Amniotic epithelial cell (primary cell): Measurements from ENCODE around the gene CENPX.

Experiments
- DNase-seq: peaks from one replicate; pipeline ENCODE4 v3.0.0-alpha.2; 2010; ENCODE audit warnings: low read depth

CENPX gene

GRCh38 chr17:82039695-82040299 lies 17.1 kb upstream of the CENPX start:
- no peak for DNase-seq

- peak; percentile 87 for DNase-seq
Observed at GRCh38 chr17:82038796-82039409, 16.2 kb upstream of the CENPX start.

DNA sequence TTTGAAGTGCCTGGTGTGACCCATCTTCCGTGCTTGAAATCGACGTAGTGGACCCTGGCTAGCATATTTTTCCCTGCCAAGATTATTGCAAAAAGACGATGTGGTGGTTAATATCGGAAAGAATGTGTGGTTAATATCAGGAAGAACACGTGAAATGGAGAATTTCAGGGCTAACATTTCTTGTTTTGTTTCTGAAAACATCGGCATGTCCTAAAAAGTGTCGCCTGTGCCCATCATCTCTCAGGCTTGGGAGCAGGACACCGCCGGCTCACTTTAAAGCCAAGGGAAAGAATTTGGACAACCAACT lies 15.2 kb upstream of the CENPX start:
- DNase-seq, result no peak

GRCh38 chr17:82037092-82037888 lies 14.6 kb upstream of the CENPX start, which contains the start of gene DCXR:
TSS of gene DCXR (minus strand) at chr17:82037697. CDS start at chr17:82037682, 15 bp downstream.
- DNase-seq, result peak; percentile 92

GRCh38 chr17:82036634-82037091 lies 14.0 kb upstream of the CENPX start:
- DNase-seq, result no peak

GRCh38 chr17:82035956-82036633 lies 13.4 kb upstream of the CENPX start:
- DNase-seq, result no peak

- no peak for DNase-seq
Observed at GRCh38 chr17:82035488-82035887, 12.8 kb upstream of the CENPX start.

DNA sequence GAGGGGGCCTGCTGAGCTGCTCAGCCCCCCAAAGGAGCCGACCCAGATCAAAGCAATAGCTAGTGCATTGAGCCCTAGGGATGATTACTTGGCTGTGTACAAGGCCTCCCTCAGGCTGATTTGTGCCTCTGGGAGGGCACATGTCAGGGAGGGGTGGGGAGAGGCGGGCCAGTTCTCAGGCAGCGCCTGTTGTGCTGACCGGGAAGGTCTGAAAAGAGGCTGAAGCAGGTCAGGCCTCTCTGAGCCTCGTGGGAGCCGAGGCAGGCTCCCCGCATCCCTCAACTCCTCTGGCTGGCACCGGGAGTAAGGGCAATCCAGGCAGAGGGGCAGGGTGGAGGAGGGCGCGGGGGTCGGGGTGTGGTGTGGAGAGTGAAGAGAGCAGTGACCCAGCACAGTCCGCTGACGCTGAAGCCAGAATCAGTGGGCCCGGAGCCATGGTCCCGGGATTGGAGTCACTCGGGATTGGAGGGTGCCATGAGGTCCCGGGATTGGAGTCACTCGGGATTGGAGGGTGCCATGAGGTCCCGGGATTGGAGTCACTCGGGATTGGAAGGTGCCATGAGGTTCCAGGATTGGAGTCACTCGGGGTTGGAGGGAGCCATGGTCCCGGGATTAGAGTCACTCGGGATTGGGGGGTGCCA lies 11.8 kb upstream of the CENPX start:
- no peak for DNase-seq

- DNase-seq, result no peak
Observed at GRCh38 chr17:82033359-82034085, 10.8 kb upstream of the CENPX start.

DNA sequence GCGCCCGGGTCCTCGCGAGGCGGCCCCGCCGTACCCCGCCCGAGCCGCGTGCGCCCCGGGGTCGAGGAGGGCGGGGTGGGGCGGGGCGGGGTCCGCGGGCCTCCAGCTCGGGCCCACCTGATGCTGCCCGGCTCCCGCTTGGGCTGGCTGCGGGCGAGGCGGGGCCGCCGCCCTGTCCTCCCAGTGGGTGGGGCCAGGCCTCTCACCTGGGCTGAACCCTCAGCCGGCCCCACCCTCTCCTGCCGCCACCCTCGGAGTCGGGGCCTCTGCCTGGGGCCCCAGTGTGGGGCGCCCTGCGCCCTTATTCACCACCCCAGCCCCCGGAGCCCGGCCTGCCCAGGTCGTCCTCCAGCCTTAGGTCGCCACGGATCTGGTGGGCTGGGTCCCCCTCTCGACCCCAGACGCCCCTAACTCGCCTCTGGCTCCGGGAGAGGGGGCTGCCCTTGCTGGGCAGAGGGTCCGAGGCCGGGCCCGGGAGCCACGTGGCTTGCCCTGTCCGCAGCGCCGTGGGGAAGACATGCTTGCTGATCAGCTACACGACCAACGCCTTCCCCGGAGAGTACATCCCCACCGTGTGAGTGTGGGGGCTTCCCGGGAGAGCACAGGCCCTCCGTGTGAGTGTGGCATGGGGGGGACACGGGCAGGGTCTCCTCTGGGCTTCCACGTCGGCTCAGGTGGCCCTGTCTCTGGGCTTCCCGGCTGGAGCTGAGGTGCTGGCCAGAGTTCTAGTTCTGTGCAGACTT lies 9.4 kb upstream of the CENPX start:
- no peak for DNase-seq

DNA sequence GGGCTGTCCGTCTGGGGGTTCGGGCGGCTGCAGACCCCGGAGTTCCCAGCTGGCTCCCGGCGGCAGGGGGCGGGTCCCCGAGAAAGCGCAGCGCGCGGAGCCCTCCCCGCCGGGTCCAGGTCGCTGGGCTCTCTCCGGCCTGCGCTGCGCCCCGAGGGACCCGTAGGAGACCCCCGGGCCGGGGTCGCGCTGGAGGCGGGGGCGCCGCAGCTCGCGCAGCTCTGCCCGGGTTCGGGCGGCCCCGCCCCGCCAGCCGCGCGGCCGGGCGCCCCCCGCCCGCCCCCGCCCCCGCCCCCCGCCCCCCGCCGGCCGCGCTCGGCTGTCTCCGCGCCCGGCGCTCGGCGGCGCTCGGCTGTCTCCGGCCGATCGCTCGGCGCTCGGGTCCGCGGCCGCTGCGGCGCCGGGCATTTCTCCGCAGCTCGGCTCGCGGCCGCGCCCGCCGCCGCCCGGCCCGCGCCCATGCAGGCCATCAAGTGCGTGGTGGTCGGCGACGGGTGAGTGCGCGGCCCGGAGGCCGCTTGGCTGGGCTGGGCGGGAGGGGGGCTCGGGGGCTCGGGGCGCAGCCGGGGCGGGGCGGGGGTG lies 8.7 kb upstream of the CENPX start, which contains the start of gene RAC3:
Gene RAC3, plus strand, starts transcription at position 376 of the 582 bp plus-strand sequence. Its CDS starts 84 bp downstream, at position 460.
- DNase-seq, result peak; percentile 12

- peak; percentile 83 for DNase-seq
Observed at GRCh38 chr17:82030470-82031302, 8.0 kb upstream of the CENPX start.

DNA sequence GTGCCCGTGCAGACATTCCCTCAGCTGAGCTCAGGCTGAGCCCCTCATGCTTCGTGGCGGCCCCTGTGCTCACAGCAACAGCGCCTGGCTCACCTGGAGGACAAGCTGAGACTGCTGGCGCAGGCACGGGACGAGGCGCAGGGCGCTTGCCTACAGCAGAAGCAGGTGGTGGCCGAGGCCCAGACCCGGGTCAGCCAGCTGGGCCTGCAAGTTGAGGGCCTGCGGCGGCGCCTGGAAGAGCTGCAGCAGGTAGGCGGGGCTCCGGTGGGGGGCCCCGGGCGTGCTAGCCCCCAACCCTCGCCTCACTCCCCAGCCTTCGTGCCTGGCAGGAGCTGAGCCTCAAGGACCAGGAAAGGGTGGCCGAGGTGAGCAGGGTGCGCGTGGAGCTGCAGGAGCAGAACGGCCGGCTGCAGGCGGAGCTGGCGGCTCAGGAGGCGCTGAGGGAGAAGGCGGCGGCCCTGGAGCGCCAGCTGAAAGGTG lies 7.4 kb upstream of the CENPX start:
- DNase-seq, result no peak

DNA sequence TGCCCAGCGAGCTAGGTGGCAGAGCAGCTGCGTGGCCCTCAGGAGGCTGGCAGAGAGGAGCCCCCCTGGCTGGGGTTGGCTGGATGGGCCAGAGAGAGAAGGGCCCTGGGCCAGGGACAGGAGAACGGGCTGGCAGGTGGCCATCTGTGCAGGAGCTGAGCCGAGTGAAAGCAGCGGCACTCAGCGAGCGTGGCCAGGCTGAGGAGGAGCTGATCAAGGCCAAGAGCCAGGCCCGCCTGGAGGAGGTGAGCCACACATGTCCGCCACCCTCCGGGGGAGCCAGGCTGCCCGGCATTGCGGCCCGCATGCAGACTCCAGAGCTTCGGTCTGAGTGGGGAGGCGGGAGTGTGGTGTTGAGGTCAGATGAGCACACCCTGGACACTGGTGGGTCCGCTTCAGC lies 6.7 kb upstream of the CENPX start:
- no peak for DNase-seq

DNA sequence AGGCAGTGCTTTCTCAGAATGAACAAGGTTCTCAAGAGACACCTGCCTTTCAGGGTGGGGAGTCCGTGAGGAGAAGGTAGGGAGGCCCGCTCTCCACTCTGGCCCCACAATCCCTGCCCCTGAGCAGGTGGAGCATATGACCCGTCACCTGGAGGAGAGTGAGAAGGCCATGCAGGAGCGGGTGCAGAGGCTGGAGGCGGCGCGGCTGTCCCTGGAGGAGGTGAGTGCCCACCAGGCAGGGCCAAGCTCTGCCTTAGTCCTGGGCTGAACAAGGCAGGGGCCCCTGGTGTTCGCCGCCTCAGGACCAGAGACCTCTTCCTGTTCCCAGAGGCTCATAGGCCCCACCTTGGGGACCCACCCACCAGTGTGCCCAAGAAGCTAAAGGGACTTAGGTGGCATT lies 6.3 kb upstream of the CENPX start:
- DNase-seq, result no peak

DNA sequence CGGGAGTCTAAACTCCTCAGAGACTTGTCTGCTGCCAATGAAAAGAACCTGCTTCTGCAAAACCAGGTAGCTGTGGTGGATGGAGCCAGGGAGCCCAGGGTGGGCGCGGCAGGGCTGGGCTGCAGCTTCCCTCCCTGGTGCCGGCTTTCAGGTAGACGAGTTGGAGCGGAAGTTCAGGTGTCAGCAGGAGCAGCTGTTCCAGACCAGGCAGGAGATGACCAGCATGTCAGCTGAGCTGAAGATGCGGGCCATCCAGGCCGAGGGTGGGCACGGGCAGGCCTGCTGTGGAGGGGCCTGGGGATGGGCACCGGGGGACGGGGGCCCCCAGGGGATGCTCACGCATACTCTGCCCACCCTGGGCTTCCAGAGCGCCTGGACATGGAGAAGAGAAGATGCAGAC lies 5.6 kb upstream of the CENPX start:
- no peak for DNase-seq

GRCh38 chr17:82025401-82026107 lies 2.9 kb upstream of the CENPX start:
- no peak for DNase-seq

DNA sequence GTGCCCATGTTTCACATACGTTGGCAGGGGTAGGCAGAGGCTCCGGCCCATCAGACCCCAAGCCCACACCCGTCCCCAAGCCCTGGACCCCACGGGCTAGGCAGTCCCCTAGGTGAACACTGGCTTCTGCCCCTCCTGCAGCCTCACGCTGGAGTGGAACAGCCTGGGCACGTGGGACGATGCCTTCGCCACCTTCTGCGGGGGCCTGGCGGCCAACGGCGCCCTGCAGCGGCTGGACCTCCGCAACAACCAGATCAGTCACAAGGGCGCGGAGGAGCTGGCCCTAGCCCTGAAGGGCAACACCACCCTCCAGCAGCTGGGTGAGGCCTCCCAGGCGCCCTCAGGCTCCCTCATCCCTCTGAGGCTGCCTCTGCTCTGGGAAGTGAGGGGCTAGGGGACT lies 2.2 kb upstream of the CENPX start:
- DNase-seq, result no peak
